ACC112 (cell line): ENCODE results near the gene R3HDM4.

Source experiments
- H2AFZ ChIP-seq: fragments of 200-600 bp; sonication (generic); one replicate; pipeline ENCODE4 v1.6.0; 2017; ENCODE audit warnings: antibody characterized with exemption, low read length; ENCODE audit not compliant: unreplicated experiment
- H3K27ac ChIP-seq: fragments of 200-600 bp; sonication (generic); 2 replicates; pipeline ENCODE4 v1.5.1; 2014; ENCODE audit warnings: low read depth, mild to moderate bottlenecking, antibody characterized with exemption, low read length, moderate library complexity
- H3K27me3 ChIP-seq: fragments of 200-600 bp; sonication (generic); 2 replicates; pipeline ENCODE4 v1.6.1; 2014; ENCODE audit warnings: mild to moderate bottlenecking, antibody characterized with exemption, low read length, moderate library complexity, mixed read lengths; ENCODE audit not compliant: insufficient read depth
- H3K36me3 ChIP-seq: fragments of 200-600 bp; sonication (generic); 2 replicates; pipeline ENCODE4 v1.6.1; 2016; ENCODE audit warnings: mild to moderate bottlenecking, antibody characterized with exemption, low read length, moderate library complexity, mixed read lengths; ENCODE audit not compliant: insufficient read depth
- H3K4me1 ChIP-seq: fragments of 200-600 bp; sonication (generic); one replicate; pipeline ENCODE4 v1.6.1; 2016; ENCODE audit warnings: low read length, mixed read lengths; ENCODE audit not compliant: insufficient read depth, unreplicated experiment, control insufficient read depth
- H3K4me3 ChIP-seq: fragments of 200-600 bp; sonication (generic); 2 replicates; pipeline ENCODE4 v1.5.1; 2014; ENCODE audit warnings: mild to moderate bottlenecking, low read depth, low read length
- H3K79me2 ChIP-seq: fragments of 200-600 bp; sonication (generic); one replicate; pipeline ENCODE4 v1.6.0; 2016; ENCODE audit warnings: low read length; ENCODE audit not compliant: control insufficient read depth, unreplicated experiment, insufficient read depth

Gene R3HDM4

GRCh38 chr19:936175-936546 lies 23.1 kb upstream of the R3HDM4 start:
- no peak overlapping the region for H3K27ac ChIP-seq
- H3K27me3 ChIP-seq, result no peaks in the 10 kb centered on the region
- no peaks in the 10 kb centered on the region for H3K36me3 ChIP-seq
- H3K4me1 ChIP-seq, result peaks cover 9% of the 10 kb centered on the region
- no peak overlapping the region for H2AFZ ChIP-seq
- no peak overlapping the region for H3K4me3 ChIP-seq
- peaks cover 11% of the 10 kb centered on the region for H3K79me2 ChIP-seq

- Histone ChIP-seq H3K4me1 (peaks cover 9% of the 10 kb centered on the region), H2AFZ (no peak overlapping the region), H3K36me3 (no peaks in the 10 kb centered on the region), H3K4me3 (no peak overlapping the region), H3K27me3 (no peaks in the 10 kb centered on the region), H3K79me2 (peaks cover 9% of the 10 kb centered on the region), H3K27ac (no peak overlapping the region)
Measured at GRCh38 chr19:934865-935479, 22.0 kb upstream of the R3HDM4 start.

GRCh38 chr19:934197-934840 lies 21.3 kb upstream of the R3HDM4 start:
- H3K27ac ChIP-seq, result no peak overlapping the region
- no peak overlapping the region for H2AFZ ChIP-seq
- H3K4me3 ChIP-seq, result no peak overlapping the region
- H3K27me3 ChIP-seq, result no peaks in the 10 kb centered on the region
- H3K79me2 ChIP-seq, result peaks cover 9% of the 10 kb centered on the region
- H3K4me1 ChIP-seq, result peaks cover 9% of the 10 kb centered on the region
- H3K36me3 ChIP-seq, result no peaks in the 10 kb centered on the region

- Histone ChIP-seq H3K27me3 (no peaks in the 10 kb centered on the region), H3K79me2 (peaks cover 11% of the 10 kb centered on the region), H2AFZ (no peak overlapping the region), H3K27ac (no peak overlapping the region), H3K36me3 (no peaks in the 10 kb centered on the region), H3K4me1 (peaks cover 9% of the 10 kb centered on the region), H3K4me3 (no peak overlapping the region)
Measured at GRCh38 chr19:933553-933882, 20.5 kb upstream of the R3HDM4 start.

- H3K27me3 ChIP-seq, result no peaks in the 10 kb centered on the region
- H3K4me3 ChIP-seq, result 0 out of 2 replicates have a peak overlapping the region, but pooled peaks have one; percentile 21
- H3K4me1 ChIP-seq, result peaks cover 9% of the 10 kb centered on the region
- H3K36me3 ChIP-seq, result no peaks in the 10 kb centered on the region
- H3K27ac ChIP-seq, result no peak overlapping the region
- peaks cover 11% of the 10 kb centered on the region for H3K79me2 ChIP-seq
- H2AFZ ChIP-seq, result no peak overlapping the region
Measured at GRCh38 chr19:932648-933552, 19.9 kb upstream of the R3HDM4 start.

- Histone ChIP-seq H3K4me1 (peaks cover 9% of the 10 kb centered on the region), H3K27ac (no peak overlapping the region), H3K36me3 (no peaks in the 10 kb centered on the region), H2AFZ (no peak overlapping the region), H3K4me3 (no peak overlapping the region), H3K27me3 (no peaks in the 10 kb centered on the region), H3K79me2 (peaks cover 10% of the 10 kb centered on the region)
Measured at GRCh38 chr19:931860-932647, 19.0 kb upstream of the R3HDM4 start.

GRCh38 chr19:929891-930258 lies 16.9 kb upstream of the R3HDM4 start:
- Histone ChIP-seq H3K79me2 (peaks cover 15% of the 10 kb centered on the region), H3K36me3 (no peaks in the 10 kb centered on the region), H3K27me3 (no peaks in the 10 kb centered on the region), H3K4me3 (no peak overlapping the region), H2AFZ (no peak overlapping the region), H3K4me1 (peaks cover 9% of the 10 kb centered on the region), H3K27ac (no peak overlapping the region)

GRCh38 chr19:929203-929890 lies 16.3 kb upstream of the R3HDM4 start:
- Histone ChIP-seq H3K4me1 (peaks cover 9% of the 10 kb centered on the region), H3K27me3 (no peaks in the 10 kb centered on the region), H3K4me3 (no peak overlapping the region), H3K36me3 (no peaks in the 10 kb centered on the region), H3K27ac (no peak overlapping the region), H2AFZ (no peak overlapping the region), H3K79me2 (peaks cover 15% of the 10 kb centered on the region)

GRCh38 chr19:928471-929202 lies 15.6 kb upstream of the R3HDM4 start:
- H3K27ac ChIP-seq, result no peak overlapping the region
- H3K36me3 ChIP-seq, result no peaks in the 10 kb centered on the region
- H2AFZ ChIP-seq, result no peak overlapping the region
- no peaks in the 10 kb centered on the region for H3K27me3 ChIP-seq
- peaks cover 11% of the 10 kb centered on the region for H3K79me2 ChIP-seq
- no peak overlapping the region for H3K4me3 ChIP-seq
- peaks cover 7% of the 10 kb centered on the region for H3K4me1 ChIP-seq
